Measurements from ENCODE around the gene GATB.

Gene GATB

DNA sequence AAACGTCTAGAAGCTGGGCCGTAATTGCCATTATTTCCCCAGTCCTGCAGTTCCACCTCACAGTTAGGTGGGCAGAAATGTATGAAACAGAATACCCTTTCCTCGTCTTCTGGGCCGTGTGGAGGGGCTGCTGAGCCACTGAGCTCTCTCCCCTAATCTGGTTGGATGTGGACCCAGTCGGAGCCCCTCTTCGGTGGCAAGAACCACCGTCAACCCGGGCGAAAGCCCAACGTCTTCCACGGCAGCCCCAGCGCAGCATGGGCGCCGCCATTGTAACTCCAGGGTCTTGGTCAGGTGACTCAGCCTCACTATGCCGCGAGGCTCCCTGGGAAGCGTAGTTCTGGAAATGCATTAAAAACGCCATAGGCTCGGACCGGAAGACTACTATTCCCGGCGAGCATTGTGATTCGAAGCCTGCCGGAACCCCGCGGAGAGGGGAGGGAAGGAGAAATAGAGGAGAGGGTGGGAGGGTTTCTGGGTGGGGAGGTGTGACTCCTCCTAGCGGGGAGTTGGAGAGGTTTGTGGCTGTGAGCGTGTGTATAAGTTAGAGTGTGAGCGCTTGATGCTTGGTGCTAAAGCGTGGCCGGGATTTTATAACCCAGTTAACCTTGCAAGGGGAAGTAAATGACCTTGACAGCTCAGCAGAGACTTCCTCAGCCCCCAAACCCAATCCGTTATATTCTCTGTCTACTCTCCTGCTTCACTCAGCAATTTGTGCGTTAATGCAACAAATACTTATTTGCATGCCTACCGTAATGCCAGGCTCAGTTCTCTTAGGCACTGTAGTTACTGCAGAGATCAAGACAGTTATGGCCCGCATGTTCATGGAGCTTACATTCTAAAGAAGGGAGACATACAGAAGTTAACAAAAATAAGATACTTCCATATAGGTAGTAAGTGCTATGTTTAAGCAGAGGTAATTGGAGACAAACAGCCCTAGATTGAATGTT is at the start of gene GATB:
Gene GATB, minus strand, starts transcription at position 296 of the 950 bp plus-strand sequence. Its CDS starts 25 bp downstream, at position 271.
- DNase-seq, result peak; percentile 98

DNA sequence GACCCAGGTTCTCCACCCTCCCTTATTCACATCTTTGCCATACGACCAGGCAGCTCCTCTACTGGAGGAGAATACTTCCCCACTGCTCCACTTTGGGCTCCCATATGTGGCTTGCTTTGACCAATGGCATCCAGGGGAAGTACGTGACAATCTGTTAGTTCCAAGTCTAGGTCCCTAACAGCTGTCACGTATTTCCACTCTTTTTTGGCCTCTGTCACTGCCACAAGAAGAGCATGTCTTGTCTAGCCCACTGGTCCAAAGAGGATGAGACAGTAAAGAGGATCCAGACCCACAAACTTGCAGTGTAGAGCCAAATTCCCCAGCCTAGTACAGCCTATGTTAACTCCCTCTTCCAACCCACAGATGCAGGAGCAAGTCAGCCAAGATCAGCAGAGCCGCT is 49.7 kb upstream of the GATB start:
- DNase-seq, result no peak

DNA sequence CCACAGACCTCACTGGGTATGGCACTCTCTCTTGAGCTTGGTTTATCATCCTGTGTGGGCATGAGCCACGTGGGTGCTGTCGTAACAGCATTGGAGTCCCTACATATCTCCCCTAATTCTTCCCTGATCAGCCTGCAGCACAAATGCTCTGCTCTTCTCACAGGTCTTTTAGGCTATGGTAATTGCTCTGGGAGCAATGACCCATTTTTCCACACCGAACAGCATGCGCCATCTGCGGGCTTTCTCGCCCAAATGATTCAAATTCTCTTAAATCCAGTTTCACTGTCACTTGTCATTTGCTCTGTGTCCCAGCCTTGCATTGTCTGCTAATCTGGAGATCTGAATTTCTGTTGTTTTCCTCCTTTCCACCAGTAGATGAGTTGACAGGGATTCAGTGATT is 48.9 kb upstream of the GATB start:
- DNase-seq, result no peak

DNA sequence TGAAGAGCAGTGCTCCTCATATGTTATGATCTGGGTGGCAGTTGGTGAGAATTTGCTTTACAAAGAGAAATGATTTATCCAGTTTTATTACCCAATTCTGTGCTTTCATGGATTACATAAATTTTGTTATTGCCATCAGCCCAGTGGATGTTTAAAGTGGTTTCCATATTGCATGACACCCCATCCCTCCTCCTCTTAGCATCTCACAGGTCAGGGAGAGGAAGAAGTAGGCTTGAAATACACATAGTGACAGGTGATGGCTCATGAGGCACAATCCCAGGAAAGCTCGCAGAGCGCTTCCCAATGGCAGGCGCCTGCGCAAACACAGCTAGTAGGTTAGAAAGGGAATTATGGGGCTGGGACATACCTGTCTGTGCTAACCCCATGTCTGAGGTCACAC is 47.7 kb upstream of the GATB start:
- no peak for DNase-seq

- DNase-seq, result no peak
Measured at GRCh38 chr4:151808120-151808529, 47.3 kb upstream of the GATB start.

DNA sequence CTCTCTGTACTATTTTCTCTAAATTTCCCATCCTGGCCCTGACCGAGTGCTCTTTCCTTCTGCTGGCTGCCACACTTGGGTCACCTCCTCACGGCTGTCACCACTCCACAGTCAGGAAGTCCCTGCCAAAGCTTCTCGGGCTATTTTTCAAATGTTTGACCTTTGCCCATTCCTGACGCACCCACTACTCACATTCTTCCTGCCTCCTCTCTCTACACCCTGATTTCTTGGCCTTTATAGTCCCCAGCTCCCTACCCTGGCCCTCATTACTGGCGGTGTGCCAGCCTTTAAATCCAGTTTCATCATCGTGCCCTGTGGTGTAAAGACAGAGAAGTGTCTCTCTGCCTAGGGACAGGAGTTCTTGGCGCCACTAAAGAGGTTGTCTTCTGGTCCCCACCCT is 46.4 kb upstream of the GATB start:
- DNase-seq, result peak; percentile 31

DNA sequence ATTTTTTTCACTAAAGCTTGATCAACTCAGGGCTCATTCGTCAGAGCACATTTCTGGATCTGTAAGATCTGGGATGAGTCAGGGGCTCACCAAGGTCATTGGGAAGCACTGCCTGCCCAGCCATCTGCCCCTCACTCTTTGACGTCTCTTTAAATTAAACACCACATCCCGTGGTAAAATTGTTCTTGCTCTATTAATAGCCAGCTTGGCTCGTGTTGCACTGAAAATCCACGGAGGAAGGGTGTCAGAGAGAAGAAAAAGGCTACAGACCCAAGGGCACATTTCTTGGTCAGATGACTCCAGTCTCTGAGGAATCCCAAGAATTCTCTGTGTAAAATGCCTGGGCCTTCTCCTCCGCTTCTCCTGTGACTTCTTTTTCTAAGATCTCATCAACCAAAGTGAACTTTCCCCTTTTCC is 45.7 kb upstream of the GATB start:
- DNase-seq, result no peak

DNA sequence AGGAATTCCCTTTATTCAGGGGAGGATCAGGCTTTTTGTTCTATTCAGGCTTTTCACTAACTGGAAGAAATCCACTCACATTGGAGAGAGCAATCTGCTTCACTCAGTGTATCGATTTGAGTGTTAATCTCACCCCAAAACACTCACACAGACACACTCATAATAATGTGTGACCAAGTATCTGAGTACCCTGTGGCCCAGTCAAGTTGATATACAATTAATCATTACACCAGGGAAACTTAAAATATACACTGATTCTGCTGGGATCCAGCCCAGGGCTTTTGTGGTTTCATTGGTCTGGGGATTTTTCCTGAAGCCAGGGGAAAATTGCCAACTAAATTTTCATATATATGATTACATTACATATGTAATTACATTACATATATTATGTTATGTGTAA is 44.0 kb upstream of the GATB start:
- DNase-seq, result no peak

DNA sequence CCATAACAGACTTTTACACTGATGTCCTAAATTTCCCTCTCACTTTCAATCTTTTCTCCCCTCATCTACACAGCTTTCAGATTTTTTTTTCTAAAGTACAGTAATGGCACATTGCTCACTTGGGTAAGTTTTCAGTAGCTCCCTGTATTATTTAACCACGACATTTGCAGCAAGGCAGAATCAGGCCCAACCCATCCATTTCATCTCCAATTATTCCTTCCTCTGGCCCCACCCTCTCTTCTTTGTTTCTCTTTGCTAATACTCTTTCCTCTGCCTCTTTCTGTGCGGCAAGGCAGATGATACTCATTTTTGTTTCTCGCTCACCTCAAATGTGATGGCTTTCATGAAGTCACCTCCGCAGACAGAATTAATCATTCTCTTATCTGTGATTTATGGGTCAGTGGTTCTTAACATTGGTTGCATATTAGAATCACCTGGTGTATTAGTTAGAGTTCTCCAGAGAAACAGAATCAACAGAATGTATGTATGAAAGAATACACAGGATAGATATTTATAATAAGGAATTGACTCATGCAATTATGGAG is 43.4 kb upstream of the GATB start:
- DNase-seq, result no peak

DNA sequence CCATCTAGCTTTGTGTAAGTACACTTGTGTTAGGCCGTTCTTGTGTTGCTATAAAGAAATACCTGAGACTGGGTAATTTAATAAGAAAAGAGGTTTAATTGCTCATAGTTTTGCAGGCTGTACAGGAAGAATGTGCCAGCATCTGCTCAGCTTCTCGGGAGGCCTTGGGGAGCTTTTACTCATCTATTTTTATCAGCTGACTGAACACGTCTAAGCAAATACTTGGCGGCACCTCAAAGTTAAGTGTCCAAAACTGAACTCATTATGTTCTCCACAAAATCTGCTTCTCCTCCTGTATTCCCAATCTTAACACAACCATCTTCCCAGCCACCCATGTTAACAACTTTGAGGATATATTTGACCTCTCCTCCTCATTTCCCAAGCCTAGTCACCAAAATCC is 42.4 kb upstream of the GATB start:
- no peak for DNase-seq

- DNase-seq, result no peak
Measured at GRCh38 chr4:151801547-151802516, 41.0 kb upstream of the GATB start.

DNA sequence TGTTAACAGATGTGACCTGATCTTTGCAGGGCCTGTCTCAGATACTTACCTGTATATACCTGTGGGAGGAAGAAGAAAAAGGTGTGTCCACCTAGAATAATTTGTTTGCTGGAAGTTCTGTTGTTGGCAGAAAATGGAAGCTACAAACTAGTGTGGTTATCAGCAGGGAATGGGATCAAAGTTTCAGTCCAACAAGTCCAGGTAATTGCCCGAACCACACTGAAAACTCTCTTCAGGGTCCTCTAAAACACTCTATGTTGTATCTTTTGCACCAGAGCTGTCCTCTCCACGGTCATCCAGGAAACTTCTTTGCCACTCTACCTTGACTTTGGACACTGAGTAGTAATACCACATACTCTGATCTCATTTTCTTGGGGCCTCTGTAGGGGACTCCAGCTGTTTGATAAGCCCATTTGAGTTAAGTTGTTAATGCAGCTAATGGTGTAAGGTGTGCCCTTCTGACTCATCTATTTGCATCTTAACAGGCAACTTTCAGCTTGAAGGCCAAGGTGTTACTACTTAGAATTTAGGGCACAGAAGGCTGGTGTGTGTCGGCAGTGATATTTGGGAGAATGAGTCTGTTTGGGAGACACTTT is 38.7 kb upstream of the GATB start:
- DNase-seq, result no peak

GRCh38 chr4:151798678-151799416 is 38.0 kb upstream of the GATB start:
- no peak for DNase-seq

DNA sequence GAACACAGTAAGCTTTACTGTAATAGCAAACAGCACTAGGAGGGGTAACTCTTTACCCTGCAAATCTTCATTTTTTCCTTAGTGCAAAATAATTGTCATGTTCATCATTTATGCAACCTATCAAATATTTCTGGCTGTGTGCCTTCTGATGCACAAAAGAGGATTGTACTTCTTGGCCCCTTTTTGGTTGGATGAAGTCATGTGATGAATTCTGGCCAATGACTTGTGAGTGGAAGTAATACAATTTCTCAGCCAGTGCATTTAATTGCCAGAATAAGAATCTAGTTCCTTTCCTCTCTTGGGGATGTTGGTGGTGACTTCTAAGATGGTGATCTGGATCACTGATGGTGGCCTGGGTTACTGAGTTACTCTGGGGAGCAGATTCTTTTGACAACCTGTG is 37.0 kb upstream of the GATB start:
- no peak for DNase-seq

DNA sequence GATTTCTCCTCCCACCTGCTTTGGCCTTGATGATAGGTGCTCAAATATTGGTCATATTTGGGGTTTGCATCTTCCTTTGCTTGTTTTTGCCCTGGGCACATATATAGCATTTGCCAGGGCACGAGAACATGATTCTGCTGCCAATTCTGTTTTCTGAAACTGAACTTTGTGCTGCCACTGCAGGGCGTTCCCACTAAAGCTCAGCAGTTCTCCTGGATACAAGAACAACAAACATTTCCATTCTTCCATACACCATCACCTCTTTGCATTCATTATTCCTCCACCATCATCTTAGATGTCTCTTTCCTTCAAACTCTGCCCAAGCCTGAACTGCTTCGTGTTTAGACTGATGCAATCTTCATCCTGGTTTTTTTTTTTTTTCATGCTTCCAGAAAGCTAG is 36.3 kb upstream of the GATB start:
- DNase-seq, result no peak

GRCh38 chr4:151796106-151796505 is 35.3 kb upstream of the GATB start:
- DNase-seq, result no peak

- no peak for DNase-seq
Measured at GRCh38 chr4:151792995-151793394, 32.2 kb upstream of the GATB start.

DNA sequence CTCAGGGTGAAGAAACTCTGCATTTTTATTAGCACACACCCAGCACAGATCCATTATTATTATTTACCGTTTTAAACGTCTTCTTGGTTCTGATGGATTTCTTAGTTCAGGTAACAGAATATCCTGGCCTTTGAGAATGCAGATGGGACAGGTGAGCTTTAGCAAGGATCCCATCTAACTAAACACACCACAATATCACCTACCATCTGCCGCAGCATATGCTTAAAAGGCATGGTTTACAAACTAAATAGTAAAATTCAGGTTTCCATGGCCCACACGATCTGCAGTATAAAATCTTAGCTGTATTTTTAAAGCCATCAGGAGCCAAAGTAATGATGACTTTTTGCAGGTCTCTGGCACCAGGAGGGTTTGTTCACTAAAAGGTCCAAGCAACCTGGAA is 31.7 kb upstream of the GATB start:
- DNase-seq, result no peak

- no peak for DNase-seq
Measured at GRCh38 chr4:151788021-151788420, 27.2 kb upstream of the GATB start.

DNA sequence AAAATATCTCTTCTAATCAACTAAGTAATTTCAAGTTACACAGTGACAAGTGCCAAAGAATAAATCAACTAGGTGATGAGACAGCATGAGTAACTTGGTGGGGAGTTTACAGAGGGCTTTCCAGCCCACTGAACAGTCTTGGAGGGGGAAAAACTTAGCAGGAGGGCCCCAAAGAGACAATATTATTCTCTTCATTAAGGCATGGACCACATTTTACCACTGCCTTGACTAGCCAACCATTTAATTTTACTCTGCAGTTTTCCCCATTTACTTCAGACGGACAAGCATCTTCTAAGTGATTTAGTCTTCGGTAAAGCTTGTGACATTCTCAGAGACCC is 25.3 kb upstream of the GATB start:
- no peak for DNase-seq

DNA sequence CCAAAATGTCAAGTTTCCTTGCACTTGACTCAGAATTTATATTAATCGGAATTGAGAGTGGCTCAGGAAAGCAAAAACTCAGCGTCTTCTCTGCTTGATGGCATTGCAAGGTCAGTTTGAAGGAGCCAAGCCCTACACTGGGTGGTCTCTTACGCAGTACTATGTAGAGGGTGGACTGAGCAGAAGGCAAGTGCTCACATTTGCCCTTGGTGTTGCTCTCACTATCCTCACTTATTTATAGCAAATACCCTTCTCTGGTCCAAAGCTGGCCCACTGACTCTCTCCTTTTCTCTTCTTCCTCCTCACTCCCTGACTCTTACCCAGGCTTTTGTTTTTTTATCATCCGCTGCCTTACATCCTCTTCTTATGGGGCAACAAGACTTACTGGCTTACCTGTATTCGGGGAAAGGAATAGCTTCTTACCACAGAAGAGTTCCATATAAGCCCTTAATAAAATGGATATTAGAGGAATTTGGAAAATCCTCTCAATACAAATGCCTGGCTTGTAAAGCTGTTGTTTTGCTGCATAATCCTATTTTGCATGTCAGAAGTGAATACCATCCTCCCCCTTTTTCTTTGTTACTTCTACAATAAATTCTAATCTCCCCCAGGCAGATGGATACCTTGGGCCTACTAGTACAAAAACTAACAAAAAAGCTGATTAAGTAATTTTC is 24.8 kb upstream of the GATB start:
- DNase-seq, result no peak

GRCh38 chr4:151784706-151785105 is 23.9 kb upstream of the GATB start:
- DNase-seq, result no peak

All from right hindlimb (tissue), 1 donor.